GM12872 (cell line): ENCODE data around the gene ANKFY1.

ENCODE experiments used
- CTCF ChIP-seq: IDR thresholded peaks from 3 replicates; pipeline ENCODE4 v1.5.1; 2011; ENCODE audit warnings: low read depth, mild to moderate bottlenecking, low read length, moderate library complexity; ENCODE audit not compliant: insufficient read depth

ANKFY1 gene

GRCh38 chr17:4178651-4179050 lies 85.1 kb downstream of the ANKFY1 start:
- no peak for TF ChIP-seq CTCF

GRCh38 chr17:4177806-4178205 lies 86.0 kb downstream of the ANKFY1 start:
- no peak for TF ChIP-seq CTCF

- no peak for TF ChIP-seq CTCF
These were observed 86.8 kb downstream of the ANKFY1 start for GRCh38 chr17:4176808-4177472.

DNA sequence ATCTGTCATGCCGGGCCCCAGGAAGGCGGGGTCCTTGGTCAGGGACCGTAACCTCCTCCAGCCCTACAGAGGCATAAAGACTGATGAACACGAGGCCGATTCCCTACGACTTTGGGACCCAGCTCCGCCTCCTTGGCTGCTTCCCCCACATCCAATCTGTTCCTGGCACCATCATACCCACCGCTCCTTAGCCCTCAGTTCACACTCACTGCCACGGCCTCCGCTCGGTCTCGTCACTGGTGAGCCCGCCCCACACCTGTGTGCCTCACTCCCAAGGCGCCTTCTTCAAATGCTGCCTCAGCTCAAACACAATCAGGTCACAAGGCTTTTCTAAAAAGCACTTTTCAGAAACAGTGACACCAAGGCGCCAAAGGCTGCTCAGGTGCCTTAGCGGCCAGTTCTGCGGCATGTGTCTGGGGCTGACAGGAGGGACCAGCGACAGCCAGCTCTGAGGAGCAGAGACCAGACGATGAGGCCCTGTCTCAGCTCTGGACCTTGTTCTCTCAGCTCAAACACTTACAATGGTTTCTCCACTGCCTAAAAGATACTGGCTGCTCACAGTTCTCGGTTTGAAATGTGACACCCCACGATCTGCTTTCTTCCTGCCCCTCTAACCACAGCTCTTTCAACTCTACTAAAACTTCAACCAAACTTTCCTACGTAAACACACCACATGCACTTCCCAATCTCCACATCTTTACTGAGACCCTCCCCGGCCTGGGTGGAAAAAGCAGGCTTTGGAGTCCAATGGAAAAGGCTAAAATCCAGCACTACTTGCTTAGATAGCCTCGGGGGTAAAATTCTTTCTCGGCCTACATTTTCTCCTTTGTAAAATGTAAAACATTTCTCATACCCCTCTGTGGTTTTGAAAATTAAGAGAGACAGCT lies 87.6 kb downstream of the ANKFY1 start:
- TF ChIP-seq CTCF, result no peak

DNA sequence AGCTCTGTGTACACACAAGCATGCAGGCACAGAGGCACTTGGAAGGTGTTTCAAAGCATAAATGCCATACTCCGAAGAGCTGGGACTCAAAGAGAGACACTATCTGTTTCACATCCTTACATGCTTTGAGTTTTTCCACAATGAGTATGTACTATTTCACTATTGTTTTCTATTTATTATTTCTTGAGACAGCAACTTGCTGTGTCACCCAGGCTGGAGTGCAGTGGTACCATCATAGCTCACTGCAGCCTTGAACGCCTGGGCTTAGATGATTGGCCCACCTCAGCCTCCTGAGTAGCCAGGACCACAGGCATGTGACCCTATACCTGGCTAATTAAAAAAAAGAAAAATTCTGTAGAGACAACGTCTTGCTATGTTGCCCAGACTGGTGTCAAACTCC lies 89.2 kb downstream of the ANKFY1 start:
- TF ChIP-seq CTCF, result no peak

- no peak for TF ChIP-seq CTCF
These were observed 90.0 kb downstream of the ANKFY1 start for GRCh38 chr17:4173781-4174180.

DNA sequence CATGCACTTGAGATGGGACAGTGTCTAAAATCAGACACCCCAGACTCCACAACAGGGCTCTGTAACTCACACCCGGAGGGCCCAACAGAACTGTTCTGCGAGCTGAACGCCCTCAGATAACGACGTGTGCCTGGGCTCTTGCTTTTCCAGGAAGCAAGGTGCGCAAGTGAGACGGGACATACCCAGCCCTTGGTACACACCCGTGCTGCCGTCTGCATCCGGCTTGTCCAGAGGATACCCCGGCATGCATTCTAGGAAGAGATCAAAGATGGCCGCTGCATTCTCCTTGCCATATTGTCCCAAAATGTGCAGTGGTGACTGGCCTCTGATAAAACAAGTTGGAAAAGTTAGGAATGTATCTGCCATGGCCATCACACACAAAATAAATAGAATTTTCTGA lies 91.4 kb downstream of the ANKFY1 start:
- no peak for TF ChIP-seq CTCF
